SK-N-SH (cell line): ENCODE measurements around the gene CANT1. TPM values are rescaled to one million over a fixed set of nuclear protein-coding genes. Genes with fewer than 3 reads are reported as not detected.

Source experiments
- CTCF ChIA-PET: fragments of 300-600, 350-600 bp; formaldehyde crosslinking; extraction: SDS; loops from one replicate; lab custom pipeline; 2021; lab: Yijun Ruan, JAX
- POLR2A ChIA-PET: fragments of 350-600 bp; sonication (Branson Sonifier 250); formaldehyde crosslinking; extraction: SDS; loops from one replicate; lab custom pipeline; 2020; ENCODE audit warnings: antibody characterized with exemption, inconsistent platforms; lab: Yijun Ruan, JAX
- DNase-seq: peaks from one replicate; pipeline ENCODE4 v3.0.0; 2012
- H2AFZ ChIP-seq: fragments of 200-600 bp; sonication (generic); 2 replicates; pipeline ENCODE4 v1.8.1; 2016; ENCODE audit warnings: antibody characterized with exemption, mild to moderate bottlenecking, low read depth
- H3F3A ChIP-seq: fragments of 200-600 bp; sonication (generic); replicated peaks from 2 replicates; pipeline ENCODE3; 2016; ENCODE audit warnings: antibody characterized with exemption, mild to moderate bottlenecking; ENCODE audit not compliant: insufficient read depth
- H3K27ac ChIP-seq, 2 experiments: fragments of 200-500 bp in 1 of 2; fragments of 200-600 bp in 1 of 2; sonication (Bioruptor generic) in 1 of 2; sonication (generic), shearing (Covaris generic) in 1 of 2; 2 replicates each; pipeline versions ENCODE4 v1.5.1 to v1.6.1; 2014 to 2016; ENCODE audit warnings: low read depth in 2 of 2, inconsistent platforms in 1 of 2, low read length in 1 of 2, mild to moderate bottlenecking in 1 of 2, mixed read lengths in 1 of 2
- H3K27me3 ChIP-seq: fragments of 200-600 bp; sonication (generic), shearing (Covaris generic); 2 replicates; pipeline ENCODE4 v1.6.1; 2016; ENCODE audit warnings: mixed run types; ENCODE audit not compliant: insufficient read depth
- H3K36me3 ChIP-seq, 2 experiments: fragments of 200-500 bp in 1 of 2; fragments of 200-600 bp in 1 of 2; sonication (Bioruptor generic) in 1 of 2; sonication (generic) in 1 of 2; replicated peaks in 1 of 2; 2 replicates each; pipeline versions ENCODE3 to v1.5.1; 2014 to 2016; ENCODE audit warnings: low read length in 1 of 2, mild to moderate bottlenecking in 1 of 2; ENCODE audit not compliant: insufficient read depth in 2 of 2, control insufficient read depth in 1 of 2
- H3K4me1 ChIP-seq, 2 experiments: fragments of 200-500 bp in 1 of 2; fragments of 200-600 bp in 1 of 2; sonication (Bioruptor generic) in 1 of 2; sonication (generic), shearing (Covaris generic) in 1 of 2; 2 replicates each; pipeline versions ENCODE4 v1.5.1 to v1.6.1; 2014 to 2016; ENCODE audit warnings: low read depth in 1 of 2, low read length in 1 of 2, mixed run types in 1 of 2; ENCODE audit not compliant: insufficient read depth in 2 of 2, control insufficient read depth in 1 of 2
- H3K4me2 ChIP-seq: fragments of 200-600 bp; sonication (generic), shearing (Covaris generic); 2 replicates; pipeline ENCODE4 v1.6.1; 2017; ENCODE audit warnings: mixed run types
- H3K4me3 ChIP-seq, 2 experiments: fragments of 200-500 bp in 1 of 2; fragments of 200-600 bp in 1 of 2; sonication (Bioruptor generic) in 1 of 2; sonication (generic), shearing (Covaris generic) in 1 of 2; 2 replicates each; pipeline versions ENCODE4 v1.5.1 to v1.8.1; 2014 to 2016; ENCODE audit warnings: low read depth in 2 of 2, inconsistent platforms in 1 of 2, low read length in 1 of 2, mild to moderate bottlenecking in 1 of 2, mixed read lengths in 1 of 2, moderate library complexity in 1 of 2
- H3K79me2 ChIP-seq: fragments of 200-600 bp; sonication (generic); 2 replicates; pipeline ENCODE4 v1.8.1; 2017; ENCODE audit warnings: mild to moderate bottlenecking; ENCODE audit not compliant: insufficient read depth
- H3K9ac ChIP-seq: fragments of 200-600 bp; sonication (generic); 2 replicates; pipeline ENCODE4 v1.6.1; 2017; ENCODE audit warnings: mixed run types
- H3K9me2 ChIP-seq: fragments of 200-600 bp; sonication (generic); 2 replicates; pipeline ENCODE4 v1.6.1; 2017; ENCODE audit warnings: mixed run types
- H3K9me3 ChIP-seq: fragments of 200-600 bp; sonication (generic); 2 replicates; pipeline ENCODE4 v1.6.1; 2017; ENCODE audit warnings: mixed run types, mild to moderate bottlenecking, moderate library complexity
- H4K20me1 ChIP-seq: fragments of 200-600 bp; sonication (generic); 2 replicates; pipeline ENCODE4 v1.6.1; 2017; ENCODE audit warnings: mild to moderate bottlenecking, mixed run types; ENCODE audit not compliant: insufficient read depth
- CHD2 ChIP-seq: fragments of 150-350 bp; IDR thresholded peaks from 2 replicates; pipeline ENCODE4 v1.6.1; 2018; ENCODE audit warnings: low read length; ENCODE audit not compliant: partially characterized antibody
- CTCF ChIP-seq: fragments of 200-600 bp; sonication (generic); IDR thresholded peaks from 2 replicates; pipeline ENCODE4 v1.6.1; 2017; ENCODE audit warnings: antibody characterized with exemption, mild to moderate bottlenecking, moderate library complexity
- EP300 ChIP-seq, 2 experiments: IDR thresholded peaks; 2 replicates each; pipeline versions ENCODE4 v1.4.0 to v1.6.1; 2012; ENCODE audit warnings: borderline replicate concordance in 1 of 2, low read depth in 1 of 2, low read length in 1 of 2
- FOSL2 ChIP-seq: IDR thresholded peaks from 2 replicates; pipeline ENCODE4 v1.4.0; 2012; ENCODE audit warnings: low read depth, mild to moderate bottlenecking, moderate library complexity, borderline replicate concordance
- FOXJ3 ChIP-seq: sonication (generic); formaldehyde crosslinking; IDR thresholded peaks from 2 replicates; pipeline ENCODE4 v1.5.1; 2020; ENCODE audit warnings: mild to moderate bottlenecking, missing genetic modification reagents
- GABPA ChIP-seq: IDR thresholded peaks from 2 replicates; pipeline ENCODE4 v1.4.0; 2012; ENCODE audit warnings: low read depth, mild to moderate bottlenecking
- MEF2A ChIP-seq: IDR thresholded peaks from 2 replicates; pipeline ENCODE4 v1.4.0; 2012; ENCODE audit warnings: low read depth, borderline replicate concordance
- NRF1 ChIP-seq: IDR thresholded peaks from 2 replicates; pipeline ENCODE4 v1.6.1; 2012; ENCODE audit warnings: low read depth, mild to moderate bottlenecking, low read length
- PBX3 ChIP-seq: IDR thresholded peaks from 2 replicates; pipeline ENCODE4; 2012
- RAD21 ChIP-seq: IDR thresholded peaks from 2 replicates; pipeline ENCODE4 v1.6.1; 2012; ENCODE audit warnings: mild to moderate bottlenecking, low read length
- REST ChIP-seq: IDR thresholded peaks from 2 replicates; pipeline ENCODE4 v1.6.1; 2012; ENCODE audit warnings: mild to moderate bottlenecking, low read depth, low read length, moderate library complexity
- RFX5 ChIP-seq: IDR thresholded peaks from 2 replicates; pipeline ENCODE4 v1.6.1; 2012; ENCODE audit warnings: mild to moderate bottlenecking, improper control_type of control experiment, low read length
- RXRA ChIP-seq: IDR thresholded peaks from 2 replicates; pipeline ENCODE4 v1.4.0; 2012; ENCODE audit warnings: low read depth, mild to moderate bottlenecking, borderline replicate concordance
- TAF1 ChIP-seq: IDR thresholded peaks from 2 replicates; pipeline ENCODE4 v1.6.1; 2012; ENCODE audit warnings: low read depth, mild to moderate bottlenecking, low read length, moderate library complexity, borderline replicate concordance
- TCF12 ChIP-seq: IDR thresholded peaks from 2 replicates; pipeline ENCODE4 v1.4.0; 2012
- TEAD4 ChIP-seq: IDR thresholded peaks from 2 replicates; pipeline ENCODE4 v1.4.0; 2012; ENCODE audit warnings: mild to moderate bottlenecking, borderline replicate concordance; ENCODE audit not compliant: insufficient read depth
- USF2 ChIP-seq: fragments of 150-350 bp; IDR thresholded peaks from 2 replicates; pipeline ENCODE4 v1.6.1; 2017; ENCODE audit warnings: antibody characterized with exemption, low read length, low read depth, borderline replicate concordance
- ZBTB33 ChIP-seq: IDR thresholded peaks from 2 replicates; pipeline ENCODE4 v1.4.0; 2012; ENCODE audit warnings: low read depth, borderline replicate concordance
- WGBS: methylation state at CpG from one replicate; pipeline ENCODE4 v1.1.6; 2017; ENCODE audit warnings: low lambda C conversion rate; 5-methylcytosine and 5-hydroxymethylcytosine counted together
- polyA plus RNA-seq, 3 experiments: library from polyadenylated mRNA; depleted of rRNA; stranded (reverse); fragments of >200 nt; gene quantifications; 2 replicates each; pipeline ENCODE4 v1.2.3, GENCODE V29; 2012

The CANT1 gene
- polyA plus RNA-seq, 1 of the 3 experiments (the other 2 are of a cell fraction): 87.4 TPM

GRCh38 chr17:78971756-78972506 lies 37.6 kb downstream of the CANT1 start:
- TF ChIP-seq TAF1 (no peak), PBX3 (no peak), TCF12 (no peak), CTCF (no peak), FOSL2 (no peak), CHD2 (no peak), RAD21 (no peak), RXRA (no peak), REST (no peak), GABPA (no peak), ZBTB33 (no peak), TEAD4 (no peak), USF2 (no peak), MEF2A (no peak), NRF1 (no peak), FOXJ3 (CRISPR knock-in tag) (no peak), RFX5 (no peak), EP300 (IDR thresholded peaks at IDR 0.05; ENCODE audit: borderline replicate concordance in 1 of 2, low read depth in 1 of 2, low read length in 1 of 2) (no peak)
- TF ChIP-seq, all 33 proteins: peak for 0
- WGBS: 72% methylated on average over 16 of the region's 22 CpGs
- peaks cover 0 to 38% of the 10 kb centered on the region in 2 experiments; a peak in 1 of 4 replicates for H3K4me1 ChIP-seq
- H3K4me2 ChIP-seq: peak overlapping the region; percentile 16; the same call in 1 of the 2 replicates
- H4K20me1 ChIP-seq: no peaks in the 10 kb centered on the region; the same call in 1 of the 2 replicates
- peak; percentile 27 for DNase-seq
- peak overlapping the region; percentile 9 to 65; a peak in 3 of 4 replicates for H3K27ac ChIP-seq
- no peak overlapping the region; the same call in 1 of the 2 replicates for H3K9ac ChIP-seq
- CTCF ChIA-PET: interaction anchor here (0.5 to 26.0 kb wide), 64 partner anchors 10 to 489 kb away, joined by 3 to 458 read pairs (median 6); partner anchors contain the start of genes CEP295NL, LGALS3BP and USP36
- H3K4me3 ChIP-seq: no peak overlapping the region
- no peaks in the 10 kb centered on the region for H3K9me3 ChIP-seq
- peaks cover 6% of the 10 kb centered on the region for H3F3A ChIP-seq
- H3K36me3 ChIP-seq: peaks cover 14 to 54% of the 10 kb centered on the region in 2 experiments
- no peaks in the 10 kb centered on the region for H3K9me2 ChIP-seq
- H3K27me3 ChIP-seq: no peaks in the 10 kb centered on the region
- POLR2A ChIA-PET: interaction anchor here (0.9 to 2.3 kb wide), 4 partner anchors 38 to 106 kb away, joined by 3 to 15 read pairs (median 9); no protein-coding TSS in a partner anchor
- no peak overlapping the region for H2AFZ ChIP-seq
- H3K79me2 ChIP-seq: 0 out of 2 replicates have a peak, but pooled peaks cover under 1% of the 10 kb centered on the region
